Measurements from ENCODE around the gene JMY. TPM values are rescaled to one million over a fixed set of nuclear protein-coding genes. Genes with fewer than 3 reads are reported as not detected.

Gene JMY
- total RNA-seq, 1 donor from 2014 or later = 7.0 TPM

DNA sequence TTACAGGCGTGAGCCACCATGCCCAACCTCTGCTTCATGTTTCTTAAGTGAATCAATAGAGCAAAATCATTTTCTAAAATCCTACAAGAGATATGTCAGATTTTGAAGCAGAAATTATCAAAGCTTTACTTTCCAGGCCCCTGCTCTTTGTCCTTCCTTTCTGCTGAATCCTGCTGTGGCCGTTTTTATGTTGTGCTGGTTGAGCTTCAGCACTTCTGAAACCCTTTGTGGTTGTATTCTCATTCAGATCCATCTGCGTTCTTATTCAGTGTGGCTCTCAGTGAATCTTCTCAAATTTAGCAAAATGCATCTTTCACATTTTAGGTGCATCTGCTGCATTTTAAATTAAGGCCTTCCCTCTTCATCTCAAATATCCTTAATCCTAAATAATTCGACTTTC is 26.0 kb downstream of the JMY start:
- FAIRE-seq = no peak
- no peaks in the 10 kb centered on the region for H3K27me3 ChIP-seq (ENCODE audit: insufficient read depth, low read length)
- H2AFZ ChIP-seq (ENCODE audit: low read depth, low read length) = no peak overlapping the region
- DNase-seq (ENCODE audit: low read depth) = no peak
- H4K20me1 ChIP-seq (ENCODE audit: insufficient read depth, low read length) = peaks cover 9% of the 10 kb centered on the region
- no peaks in the 10 kb centered on the region for H3K9me3 ChIP-seq (ENCODE audit: insufficient read depth, low read depth, low read length)
- Mint-ChIP-seq H3K4me1 (ENCODE audit: low read depth, unreplicated experiment) (no peaks in the 10 kb centered on the region), H3K27ac (ENCODE audit: unreplicated experiment) (no peak overlapping the region), H3K36me3 (ENCODE audit: low read depth, unreplicated experiment) (no peaks in the 10 kb centered on the region), H3K27me3 (ENCODE audit: low read depth, unreplicated experiment) (no peaks in the 10 kb centered on the region), H3K4me3 (ENCODE audit: unreplicated experiment) (no peak overlapping the region), H3K9me3 (ENCODE audit: unreplicated experiment) (no peaks in the 10 kb centered on the region)
- no peaks in the 10 kb centered on the region for H3K79me2 ChIP-seq (ENCODE audit: insufficient read depth, low read length)
- H3K4me3 ChIP-seq (ENCODE audit: insufficient read depth, low read depth, low read length) = no peak overlapping the region
- no peaks in the 10 kb centered on the region for H3K36me3 ChIP-seq (ENCODE audit: insufficient read depth, low read length)
- H3K4me2 ChIP-seq (ENCODE audit: low read length) = no peak overlapping the region
- H3K4me1 ChIP-seq (ENCODE audit: insufficient read depth, low read length) = no peaks in the 10 kb centered on the region
- H3K27ac ChIP-seq (ENCODE audit: low read depth, low read length) = no peak overlapping the region
- H3K9ac ChIP-seq (ENCODE audit: low read length) = no peak overlapping the region
- TF ChIP-seq EZH2 (IDR thresholded peaks at IDR 0.05; ENCODE audit: insufficient read depth, low read length) = no peak
- TF ChIP-seq, protein P1, sequence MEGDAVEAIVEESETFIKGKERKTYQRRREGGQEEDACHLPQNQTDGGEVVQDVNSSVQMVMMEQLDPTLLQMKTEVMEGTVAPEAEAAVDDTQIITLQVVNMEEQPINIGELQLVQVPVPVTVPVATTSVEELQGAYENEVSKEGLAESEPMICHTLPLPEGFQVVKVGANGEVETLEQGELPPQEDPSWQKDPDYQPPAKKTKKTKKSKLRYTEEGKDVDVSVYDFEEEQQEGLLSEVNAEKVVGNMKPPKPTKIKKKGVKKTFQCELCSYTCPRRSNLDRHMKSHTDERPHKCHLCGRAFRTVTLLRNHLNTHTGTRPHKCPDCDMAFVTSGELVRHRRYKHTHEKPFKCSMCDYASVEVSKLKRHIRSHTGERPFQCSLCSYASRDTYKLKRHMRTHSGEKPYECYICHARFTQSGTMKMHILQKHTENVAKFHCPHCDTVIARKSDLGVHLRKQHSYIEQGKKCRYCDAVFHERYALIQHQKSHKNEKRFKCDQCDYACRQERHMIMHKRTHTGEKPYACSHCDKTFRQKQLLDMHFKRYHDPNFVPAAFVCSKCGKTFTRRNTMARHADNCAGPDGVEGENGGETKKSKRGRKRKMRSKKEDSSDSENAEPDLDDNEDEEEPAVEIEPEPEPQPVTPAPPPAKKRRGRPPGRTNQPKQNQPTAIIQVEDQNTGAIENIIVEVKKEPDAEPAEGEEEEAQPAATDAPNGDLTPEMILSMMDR (IDR thresholded peaks at IDR 0.05; ENCODE audit: insufficient read depth, low read depth, low read length) = no peak

DNA sequence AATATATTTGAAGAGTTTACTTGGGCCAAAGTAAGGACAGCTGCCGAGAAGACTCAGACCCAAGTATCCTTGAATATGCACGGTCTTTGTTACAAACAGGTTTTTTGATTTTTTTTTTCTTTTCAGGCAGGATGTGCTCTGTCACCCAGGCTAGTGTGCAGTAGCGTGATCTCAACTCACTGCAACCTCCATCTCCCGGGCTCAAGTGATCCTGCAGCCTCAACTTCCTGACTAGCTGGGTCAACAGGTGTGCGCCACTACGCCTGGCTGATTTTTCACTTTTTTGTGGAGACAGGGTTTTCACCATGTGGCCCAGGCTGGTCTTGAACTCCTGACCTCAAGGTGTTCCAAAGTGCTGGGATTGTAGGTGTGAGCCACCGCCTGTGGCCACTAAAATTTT is 27.4 kb downstream of the JMY start:
- Histone ChIP-seq H3K4me2 (ENCODE audit: low read length) (no peak overlapping the region), H3K4me1 (ENCODE audit: insufficient read depth, low read length) (no peaks in the 10 kb centered on the region), H3K79me2 (ENCODE audit: insufficient read depth, low read length) (no peaks in the 10 kb centered on the region), H4K20me1 (ENCODE audit: insufficient read depth, low read length) (peaks cover 6% of the 10 kb centered on the region), H3K27ac (ENCODE audit: low read depth, low read length) (no peak overlapping the region), H3K4me3 (ENCODE audit: insufficient read depth, low read depth, low read length) (no peak overlapping the region), H3K36me3 (ENCODE audit: insufficient read depth, low read length) (no peaks in the 10 kb centered on the region), H3K9ac (ENCODE audit: low read length) (no peak overlapping the region), H3K9me3 (ENCODE audit: insufficient read depth, low read depth, low read length) (no peaks in the 10 kb centered on the region), H3K27me3 (ENCODE audit: insufficient read depth, low read length) (no peaks in the 10 kb centered on the region), H2AFZ (ENCODE audit: low read depth, low read length) (no peak overlapping the region)
- FAIRE-seq (no peak), DNase-seq (ENCODE audit: low read depth) (no peak)
- H3K4me1 Mint-ChIP-seq (ENCODE audit: low read depth, unreplicated experiment) = no peaks in the 10 kb centered on the region
- TF ChIP-seq, protein P1 (IDR thresholded peaks at IDR 0.05; ENCODE audit: insufficient read depth, low read depth, low read length) = no peak
- no peak for TF ChIP-seq EZH2 (IDR thresholded peaks at IDR 0.05; ENCODE audit: insufficient read depth, low read length)
- H3K36me3 Mint-ChIP-seq (ENCODE audit: low read depth, unreplicated experiment) = no peaks in the 10 kb centered on the region
- no peaks in the 10 kb centered on the region for H3K27me3 Mint-ChIP-seq (ENCODE audit: low read depth, unreplicated experiment)
- H3K9me3 Mint-ChIP-seq (ENCODE audit: unreplicated experiment) = no peaks in the 10 kb centered on the region
- H3K27ac Mint-ChIP-seq (ENCODE audit: unreplicated experiment) = no peak overlapping the region
- no peak overlapping the region for H3K4me3 Mint-ChIP-seq (ENCODE audit: unreplicated experiment)

DNA sequence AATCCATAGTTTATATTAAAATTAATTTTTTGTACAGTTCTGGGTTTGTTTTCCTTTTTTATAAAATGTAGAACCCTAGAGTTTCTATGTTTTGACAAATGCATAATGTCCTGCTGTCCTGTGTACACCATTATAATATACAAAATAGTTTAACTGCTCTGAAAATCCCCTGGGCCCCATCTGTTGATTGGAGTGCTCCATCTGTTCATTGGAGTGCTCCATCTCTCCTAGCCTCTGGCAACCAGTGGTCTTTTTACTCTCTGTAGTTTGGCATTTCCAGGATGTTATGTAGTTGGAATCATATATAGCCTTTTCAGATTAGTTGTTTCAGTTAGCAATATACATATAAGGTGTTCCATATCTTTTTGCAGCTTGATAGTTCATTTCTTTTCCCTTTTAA is 31.2 kb downstream of the JMY start:
- Histone ChIP-seq H3K79me2 (ENCODE audit: insufficient read depth, low read length) (no peaks in the 10 kb centered on the region), H2AFZ (ENCODE audit: low read depth, low read length) (no peak overlapping the region), H3K27me3 (ENCODE audit: insufficient read depth, low read length) (no peaks in the 10 kb centered on the region), H3K9me3 (ENCODE audit: insufficient read depth, low read depth, low read length) (no peaks in the 10 kb centered on the region), H3K36me3 (ENCODE audit: insufficient read depth, low read length) (no peaks in the 10 kb centered on the region), H3K9ac (ENCODE audit: low read length) (no peak overlapping the region), H4K20me1 (ENCODE audit: insufficient read depth, low read length) (no peaks in the 10 kb centered on the region), H3K27ac (ENCODE audit: low read depth, low read length) (no peak overlapping the region), H3K4me2 (ENCODE audit: low read length) (no peak overlapping the region), H3K4me3 (ENCODE audit: insufficient read depth, low read depth, low read length) (no peak overlapping the region), H3K4me1 (ENCODE audit: insufficient read depth, low read length) (no peaks in the 10 kb centered on the region)
- Mint-ChIP-seq H3K9me3 (ENCODE audit: unreplicated experiment) (no peaks in the 10 kb centered on the region), H3K27ac (ENCODE audit: unreplicated experiment) (no peak overlapping the region), H3K4me1 (ENCODE audit: low read depth, unreplicated experiment) (no peaks in the 10 kb centered on the region), H3K4me3 (ENCODE audit: unreplicated experiment) (no peak overlapping the region), H3K27me3 (ENCODE audit: low read depth, unreplicated experiment) (no peaks in the 10 kb centered on the region), H3K36me3 (ENCODE audit: low read depth, unreplicated experiment) (no peaks in the 10 kb centered on the region)
- DNase-seq (ENCODE audit: low read depth) (no peak), FAIRE-seq (no peak)
- TF ChIP-seq, protein P1 (IDR thresholded peaks at IDR 0.05; ENCODE audit: insufficient read depth, low read depth, low read length) = no peak
- no peak for TF ChIP-seq EZH2 (IDR thresholded peaks at IDR 0.05; ENCODE audit: insufficient read depth, low read length)

All from astrocyte (in vitro differentiated cells and primary cell).